Measurements from ENCODE around the gene ADGRF5.

- TF ChIP-seq CTCF (IDR thresholded peaks at IDR 0.05) (no peak), ZFX (IDR thresholded peaks at IDR 0.05; ENCODE audit: borderline replicate concordance) (no peak)
Measured at GRCh38 chr6:46899659-46900058, 22.1 kb downstream of the ADGRF5 start.

Measured in 22Rv1 (cell line).